ENCODE measurements around the gene FNBP1L. TPM values are rescaled to one million over a fixed set of nuclear protein-coding genes. Genes with fewer than 3 reads are reported as not detected.
"Not testable (repeated sequence)": the region's sequence is repeated elsewhere in the genome, so short reads cannot be mapped to it uniquely, and the experiment has no call there.

FNBP1L gene
- total and polyA plus RNA-seq, 9 donors, result 32.7 to 64.1 (median 47.8) TPM

DNA sequence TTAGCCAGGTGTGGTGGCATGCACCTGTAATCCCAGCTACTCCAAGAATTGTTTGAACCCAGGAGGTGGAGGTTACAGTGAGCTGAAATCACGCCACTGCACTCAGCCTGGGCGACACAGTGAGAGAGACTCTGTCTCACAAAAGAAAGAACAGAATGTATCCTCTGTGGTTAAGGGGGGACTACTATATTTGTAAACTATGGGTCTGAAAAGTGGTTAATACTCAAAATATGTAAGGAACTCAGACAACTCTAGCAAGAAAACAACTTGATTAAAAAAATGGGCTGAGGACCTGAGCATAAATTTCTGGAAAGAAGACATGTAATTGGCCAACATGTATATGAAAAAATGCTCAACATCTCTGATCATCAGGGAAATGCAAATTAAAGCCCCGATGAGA, 11.2 kb downstream of the FNBP1L start:
- H3K4me1 ChIP-seq (ENCODE audit: control insufficient read depth, insufficient read depth, low read length), result peaks cover 4% of the 10 kb centered on the region
- H3K27me3 ChIP-seq (ENCODE audit: control insufficient read depth, insufficient read depth, low read length), result no peaks in the 10 kb centered on the region
- no peak overlapping the region for H3K4me3 ChIP-seq (ENCODE audit: low read length)
- no peaks in the 10 kb centered on the region for H3K9me3 ChIP-seq (replicated peaks; ENCODE audit: control insufficient read depth, low read depth, low read length)
- H3K36me3 ChIP-seq (ENCODE audit: control insufficient read depth, insufficient read depth, low read length), result peaks cover 3% of the 10 kb centered on the region
- no peak for DNase-seq
- H3K27ac ChIP-seq (ENCODE audit: low read length), result no peak overlapping the region
- 100% methylated on average over 2 of the region's 3 CpGs for WGBS (ENCODE audit: insufficient coverage)

DNA sequence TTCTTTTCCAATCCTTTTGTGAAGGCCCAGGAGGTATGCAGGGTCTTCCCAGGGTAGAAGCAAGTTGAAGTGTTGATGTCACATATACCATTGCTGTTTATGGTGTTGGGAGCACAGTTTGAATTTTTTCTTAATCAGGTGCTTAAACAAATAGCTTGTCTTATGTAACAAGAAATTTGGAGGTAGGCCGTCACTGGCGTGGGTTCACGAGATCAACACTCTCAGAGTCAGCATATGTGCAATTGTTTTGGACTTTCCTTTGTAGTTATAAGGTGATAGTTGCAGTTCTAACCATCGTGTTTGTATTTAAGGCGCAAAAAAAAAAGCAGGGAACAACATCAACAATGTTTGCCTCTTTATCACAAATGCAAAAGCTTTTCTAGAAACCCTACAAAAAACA, 13.3 kb downstream of the FNBP1L start:
- Histone ChIP-seq H3K36me3 (ENCODE audit: control insufficient read depth, insufficient read depth, low read length) (peaks cover 3% of the 10 kb centered on the region), H3K4me1 (ENCODE audit: control insufficient read depth, insufficient read depth, low read length) (no peaks in the 10 kb centered on the region), H3K4me3 (ENCODE audit: low read length) (no peak overlapping the region), H3K27ac (ENCODE audit: low read length) (no peak overlapping the region), H3K27me3 (ENCODE audit: control insufficient read depth, insufficient read depth, low read length) (no peaks in the 10 kb centered on the region), H3K9me3 (replicated peaks; ENCODE audit: control insufficient read depth, low read depth, low read length) (no peaks in the 10 kb centered on the region)
- DNase-seq, result no peak
- no CpG with 5 or more reads among the region's 5 CpGs for WGBS (ENCODE audit: insufficient coverage)

- Histone ChIP-seq H3K27ac (ENCODE audit: low read length) (no peak overlapping the region), H3K4me3 (ENCODE audit: low read length) (no peak overlapping the region), H3K4me1 (ENCODE audit: control insufficient read depth, insufficient read depth, low read length) (no peaks in the 10 kb centered on the region), H3K9me3 (replicated peaks; ENCODE audit: control insufficient read depth, low read depth, low read length) (no peaks in the 10 kb centered on the region), H3K36me3 (ENCODE audit: control insufficient read depth, insufficient read depth, low read length) (no peaks in the 10 kb centered on the region), H3K27me3 (ENCODE audit: control insufficient read depth, insufficient read depth, low read length) (no peaks in the 10 kb centered on the region)
- no peak for DNase-seq
- WGBS (ENCODE audit: insufficient coverage), result no CpG with 5 or more reads among the region's 1 CpG
These were observed 16.0 kb downstream of the FNBP1L start for GRCh38 chr1:93463960-93464359.

DNA sequence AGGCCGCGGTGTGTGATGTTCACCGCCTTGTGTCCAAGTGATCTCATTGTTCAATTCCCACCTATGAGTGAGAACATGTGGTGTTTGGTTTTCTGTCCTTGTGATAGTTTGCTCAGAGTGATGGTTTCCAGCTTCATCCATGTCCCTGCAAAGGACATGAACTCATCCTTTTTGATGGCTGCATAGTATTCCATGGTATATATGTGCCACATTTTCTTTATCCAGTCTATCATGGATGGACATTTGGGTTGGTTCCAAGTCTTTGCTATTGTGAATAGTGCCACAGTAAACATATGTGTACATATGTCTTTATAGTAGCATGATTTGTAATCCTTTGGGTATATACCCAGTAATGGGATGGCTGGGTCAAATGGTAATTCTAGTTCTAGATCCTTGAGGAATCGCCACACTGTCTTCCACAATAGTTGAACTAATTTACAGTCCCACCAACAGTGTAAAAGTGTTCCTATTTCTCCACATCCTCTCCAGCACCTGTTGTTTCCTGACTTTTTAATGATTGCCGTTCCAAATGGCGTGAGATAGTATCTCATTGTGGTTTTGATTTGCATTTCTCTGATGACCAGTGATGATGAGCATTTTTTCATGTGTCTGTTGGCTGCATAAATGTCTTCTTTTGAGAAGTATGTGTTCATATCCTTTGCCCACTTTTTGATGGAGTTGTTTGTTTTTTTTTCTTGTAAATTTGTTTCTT, 17.6 kb downstream of the FNBP1L start:
- not testable (repeated sequence) for H3K27ac ChIP-seq (ENCODE audit: low read length); H3K36me3 ChIP-seq (ENCODE audit: control insufficient read depth, insufficient read depth, low read length); H3K4me1 ChIP-seq (ENCODE audit: control insufficient read depth, insufficient read depth, low read length); H3K4me3 ChIP-seq (ENCODE audit: low read length); H3K27me3 ChIP-seq (ENCODE audit: control insufficient read depth, insufficient read depth, low read length); DNase-seq; H3K9me3 ChIP-seq (replicated peaks; ENCODE audit: control insufficient read depth, low read depth, low read length)
- WGBS (ENCODE audit: insufficient coverage), result no CpG with 5 or more reads among the region's 6 CpGs

DNA sequence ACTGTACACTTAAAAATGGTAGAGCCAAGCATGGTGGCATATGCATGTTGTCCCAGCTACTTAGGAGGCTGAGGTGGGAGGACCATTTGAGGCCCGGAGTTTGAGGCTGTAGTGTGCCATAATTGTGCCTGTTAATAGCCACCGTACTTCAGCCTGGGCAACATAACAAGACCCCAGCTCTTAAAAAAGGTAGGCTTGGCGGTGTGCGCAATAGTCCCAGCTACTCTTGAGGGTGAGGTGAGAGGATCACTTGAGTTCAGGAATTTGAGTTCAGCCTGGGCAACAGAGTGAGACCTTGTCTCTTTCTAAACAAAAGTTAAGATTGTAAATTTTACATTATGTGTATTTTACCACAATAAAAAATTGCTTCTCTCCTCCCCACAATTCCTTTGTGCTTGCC, 19.7 kb downstream of the FNBP1L start:
- Histone ChIP-seq H3K27me3 (ENCODE audit: control insufficient read depth, insufficient read depth, low read length) (no peaks in the 10 kb centered on the region), H3K36me3 (ENCODE audit: control insufficient read depth, insufficient read depth, low read length) (no peaks in the 10 kb centered on the region), H3K4me3 (ENCODE audit: low read length) (no peak overlapping the region), H3K4me1 (ENCODE audit: control insufficient read depth, insufficient read depth, low read length) (no peaks in the 10 kb centered on the region), H3K27ac (ENCODE audit: low read length) (no peak overlapping the region), H3K9me3 (replicated peaks; ENCODE audit: control insufficient read depth, low read depth, low read length) (no peaks in the 10 kb centered on the region)
- no peak for DNase-seq
- 100% methylated on average over 3 of the region's 4 CpGs for WGBS (ENCODE audit: insufficient coverage)

DNA sequence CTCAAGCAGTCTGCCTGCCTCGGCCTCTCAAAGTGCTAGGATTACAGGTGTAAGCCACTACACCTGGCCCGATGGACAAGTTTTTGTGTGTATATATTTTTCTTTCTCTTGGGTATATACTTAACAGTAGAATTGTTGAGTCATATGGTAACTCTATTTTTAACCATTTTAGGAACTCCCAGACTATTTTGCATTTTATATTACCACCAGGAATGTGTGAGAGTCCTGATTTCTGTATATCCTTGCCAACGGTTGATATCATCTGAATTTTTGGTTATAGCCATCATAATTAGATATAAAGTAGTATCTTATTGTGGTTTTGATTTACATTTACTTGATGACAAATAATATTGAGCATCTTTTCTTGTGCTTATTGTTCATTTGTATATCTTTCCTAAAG, 20.7 kb downstream of the FNBP1L start:
- Histone ChIP-seq H3K9me3 (replicated peaks; ENCODE audit: control insufficient read depth, low read depth, low read length) (no peaks in the 10 kb centered on the region), H3K36me3 (ENCODE audit: control insufficient read depth, insufficient read depth, low read length) (no peaks in the 10 kb centered on the region), H3K27ac (ENCODE audit: low read length) (no peak overlapping the region), H3K4me3 (ENCODE audit: low read length) (no peak overlapping the region), H3K4me1 (ENCODE audit: control insufficient read depth, insufficient read depth, low read length) (no peaks in the 10 kb centered on the region), H3K27me3 (ENCODE audit: control insufficient read depth, insufficient read depth, low read length) (no peaks in the 10 kb centered on the region)
- DNase-seq, result no peak
- WGBS (ENCODE audit: insufficient coverage), result no CpG with 5 or more reads among the region's 3 CpGs

- not testable (repeated sequence) for H3K36me3 ChIP-seq (ENCODE audit: control insufficient read depth, insufficient read depth, low read length); H3K4me1 ChIP-seq (ENCODE audit: control insufficient read depth, insufficient read depth, low read length); H3K9me3 ChIP-seq (replicated peaks; ENCODE audit: control insufficient read depth, low read depth, low read length); DNase-seq; H3K4me3 ChIP-seq (ENCODE audit: low read length); H3K27me3 ChIP-seq (ENCODE audit: control insufficient read depth, insufficient read depth, low read length); H3K27ac ChIP-seq (ENCODE audit: low read length)
- WGBS (ENCODE audit: insufficient coverage), result no CpG with 5 or more reads among the region's 3 CpGs
These were observed 21.3 kb downstream of the FNBP1L start for GRCh38 chr1:93469223-93469622.

DNA sequence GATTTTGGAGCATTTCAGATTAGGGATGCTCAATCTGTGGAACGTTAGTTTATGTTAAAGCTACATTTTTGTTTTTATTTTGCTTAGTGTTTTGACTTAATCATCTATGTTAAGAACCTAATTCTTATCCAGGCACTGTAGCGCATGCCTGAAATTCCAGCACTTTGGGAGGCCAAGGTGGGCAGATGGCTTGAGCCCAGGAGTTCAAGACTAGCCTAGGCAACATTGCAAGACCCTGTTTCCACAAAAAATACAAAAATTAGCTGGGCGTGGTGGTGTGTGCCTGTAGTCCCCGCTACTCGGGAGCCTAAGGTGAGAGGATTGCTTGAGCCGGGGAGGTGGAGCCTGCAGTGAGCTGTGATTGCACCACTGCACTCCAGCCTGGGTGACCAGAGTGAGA, 23.4 kb downstream of the FNBP1L start:
- H3K4me1 ChIP-seq (ENCODE audit: control insufficient read depth, insufficient read depth, low read length), result no peaks in the 10 kb centered on the region
- WGBS (ENCODE audit: insufficient coverage), result no CpG with 5 or more reads among the region's 6 CpGs
- no peaks in the 10 kb centered on the region for H3K9me3 ChIP-seq (replicated peaks; ENCODE audit: control insufficient read depth, low read depth, low read length)
- DNase-seq, result no peak
- no peak overlapping the region for H3K4me3 ChIP-seq (ENCODE audit: low read length)
- no peaks in the 10 kb centered on the region for H3K36me3 ChIP-seq (ENCODE audit: control insufficient read depth, insufficient read depth, low read length)
- no peaks in the 10 kb centered on the region for H3K27me3 ChIP-seq (ENCODE audit: control insufficient read depth, insufficient read depth, low read length)
- no peak overlapping the region for H3K27ac ChIP-seq (ENCODE audit: low read length)

DNA sequence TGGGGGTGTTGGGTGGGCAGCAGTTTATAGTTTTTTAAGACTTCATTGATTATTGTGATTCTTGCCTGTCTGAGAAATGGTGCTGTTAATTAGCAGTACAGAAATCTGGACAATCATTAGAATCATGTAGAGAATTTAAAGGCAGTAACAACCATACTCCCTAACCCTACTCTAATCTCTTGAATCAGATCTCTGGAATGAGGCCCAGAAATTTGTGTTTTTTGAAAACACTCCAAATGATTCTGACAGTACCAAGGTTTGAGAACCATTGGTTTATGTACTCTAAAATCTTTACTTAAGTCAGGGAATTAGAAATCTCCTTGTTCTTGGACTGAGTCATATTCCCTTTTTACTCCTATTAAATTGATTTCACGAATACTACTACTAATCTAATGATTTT, 24.0 kb downstream of the FNBP1L start:
- H3K36me3 ChIP-seq (ENCODE audit: control insufficient read depth, insufficient read depth, low read length), result no peaks in the 10 kb centered on the region
- no peaks in the 10 kb centered on the region for H3K4me1 ChIP-seq (ENCODE audit: control insufficient read depth, insufficient read depth, low read length)
- no peak overlapping the region for H3K27ac ChIP-seq (ENCODE audit: low read length)
- no peaks in the 10 kb centered on the region for H3K9me3 ChIP-seq (replicated peaks; ENCODE audit: control insufficient read depth, low read depth, low read length)
- no peak overlapping the region for H3K4me3 ChIP-seq (ENCODE audit: low read length)
- H3K27me3 ChIP-seq (ENCODE audit: control insufficient read depth, insufficient read depth, low read length), result no peaks in the 10 kb centered on the region
- no CpG with 5 or more reads among the region's 1 CpG for WGBS (ENCODE audit: insufficient coverage)
- DNase-seq, result peak; percentile 16

- no peaks in the 10 kb centered on the region for H3K36me3 ChIP-seq (ENCODE audit: control insufficient read depth, insufficient read depth, low read length)
- H3K4me3 ChIP-seq (ENCODE audit: low read length), result no peak overlapping the region
- peaks cover 13% of the 10 kb centered on the region for H3K9me3 ChIP-seq (replicated peaks; ENCODE audit: control insufficient read depth, low read depth, low read length)
- 80% methylated on average over 1 of the region's 2 CpGs for WGBS (ENCODE audit: insufficient coverage)
- no peak overlapping the region for H3K27ac ChIP-seq (ENCODE audit: low read length)
- no peaks in the 10 kb centered on the region for H3K27me3 ChIP-seq (ENCODE audit: control insufficient read depth, insufficient read depth, low read length)
- DNase-seq, result no peak
- H3K4me1 ChIP-seq (ENCODE audit: control insufficient read depth, insufficient read depth, low read length), result no peaks in the 10 kb centered on the region
These were observed 26.4 kb downstream of the FNBP1L start for GRCh38 chr1:93474321-93474720.

GRCh38 chr1:93475681-93476080, 27.8 kb downstream of the FNBP1L start:
- no peak for DNase-seq
- Histone ChIP-seq H3K27ac (ENCODE audit: low read length) (no peak overlapping the region), H3K4me1 (ENCODE audit: control insufficient read depth, insufficient read depth, low read length) (no peaks in the 10 kb centered on the region), H3K27me3 (ENCODE audit: control insufficient read depth, insufficient read depth, low read length) (no peaks in the 10 kb centered on the region), H3K36me3 (ENCODE audit: control insufficient read depth, insufficient read depth, low read length) (no peaks in the 10 kb centered on the region), H3K4me3 (ENCODE audit: low read length) (no peak overlapping the region), H3K9me3 (replicated peaks; ENCODE audit: control insufficient read depth, low read depth, low read length) (peaks cover 18% of the 10 kb centered on the region)
- no CpG with 5 or more reads among the region's 1 CpG for WGBS (ENCODE audit: insufficient coverage)
